GM23338 (cell line): Measurements from ENCODE around the gene APPL2. TPM values are rescaled to one million over a fixed set of nuclear protein-coding genes. Genes with fewer than 3 reads are reported as not detected.
A peak's percentile ranks its signal among the peaks of the same experiment; 100 is the strongest.

Source experiments
- ATAC-seq: fragments of 200-7000 bp; cut with Tn5 transposase; 3 replicates; pipeline ENCODE4 v1.9.1; 2020
- DNase-seq: peaks from one replicate; pipeline ENCODE4 v3.0.0-alpha.2; 2015; ENCODE audit warnings: low spot score
- H2AFZ ChIP-seq: fragments of 200-600 bp; sonication (generic); 2 replicates; pipeline ENCODE4 v1.8.0; 2016; ENCODE audit warnings: antibody characterized with exemption, mild to moderate bottlenecking, moderate library complexity
- H3F3A ChIP-seq: fragments of 200-600 bp; sonication (generic); replicated peaks from 2 replicates; pipeline ENCODE4 v1.8.0; 2017; ENCODE audit warnings: antibody characterized with exemption, mixed run types, low read depth
- H3K27ac ChIP-seq: fragments of 200-600 bp; sonication (generic); 2 replicates; pipeline ENCODE4 v1.6.1; 2016; ENCODE audit warnings: low read depth
- H3K27me3 ChIP-seq: fragments of 200-600 bp; sonication (generic); 2 replicates; pipeline ENCODE4 v1.8.0; 2016; ENCODE audit warnings: mild to moderate bottlenecking, mixed run types, moderate library complexity; ENCODE audit not compliant: insufficient read depth
- H3K36me3 ChIP-seq: fragments of 200-600 bp; sonication (generic); 2 replicates; pipeline ENCODE4 v1.8.0; 2016; ENCODE audit warnings: mild to moderate bottlenecking; ENCODE audit not compliant: insufficient read depth
- H3K4me1 ChIP-seq: fragments of 200-600 bp; sonication (generic); 2 replicates; pipeline ENCODE4 v1.8.0; 2016; ENCODE audit warnings: mild to moderate bottlenecking, moderate library complexity; ENCODE audit not compliant: insufficient read depth
- H3K4me2 ChIP-seq: fragments of 200-600 bp; sonication (generic); 2 replicates; pipeline ENCODE4 v1.7.1; 2017; ENCODE audit warnings: mixed run types
- H3K4me3 ChIP-seq: fragments of 200-600 bp; sonication (generic); 2 replicates; pipeline ENCODE4 v1.6.1; 2016; ENCODE audit warnings: mixed run types
- H3K79me2 ChIP-seq: fragments of 200-600 bp; sonication (generic); replicated peaks from 2 replicates; pipeline ENCODE4 v1.8.0; 2017; ENCODE audit warnings: mild to moderate bottlenecking; ENCODE audit not compliant: insufficient read depth
- H3K9me2 ChIP-seq: fragments of 200-600 bp; sonication (generic); 2 replicates; pipeline ENCODE4 v1.8.0; 2017; ENCODE audit not compliant: insufficient read depth
- H4K20me1 ChIP-seq: fragments of 200-600 bp; sonication (generic); replicated peaks from 2 replicates; pipeline ENCODE4 v1.8.0; 2017; ENCODE audit warnings: mild to moderate bottlenecking; ENCODE audit not compliant: insufficient read depth
- H3K27ac Mint-ChIP-seq: 2 replicates; pipeline ENCODE4 v1.8.0; 2020; ENCODE audit warnings: inconsistent platforms, mild to moderate bottlenecking, moderate library complexity, mixed read lengths
- H3K27me3 Mint-ChIP-seq: 3 replicates; pipeline ENCODE4 v1.8.0; 2022; ENCODE audit warnings: low read depth, mild to moderate bottlenecking, moderate library complexity, mixed read lengths, inconsistent platforms; ENCODE audit not compliant: insufficient read depth, poor library complexity
- H3K36me3 Mint-ChIP-seq: 3 replicates; pipeline ENCODE4 v1.8.0; 2021; ENCODE audit warnings: low read depth, mild to moderate bottlenecking, inconsistent platforms, moderate library complexity, mixed read lengths
- H3K4me1 Mint-ChIP-seq: 3 replicates; pipeline ENCODE4 v1.8.0; 2020; ENCODE audit warnings: mild to moderate bottlenecking, inconsistent platforms, mixed read lengths
- H3K4me3 Mint-ChIP-seq: 3 replicates; pipeline ENCODE4 v1.8.0; 2021; ENCODE audit warnings: moderate library complexity, mild to moderate bottlenecking, inconsistent platforms, mixed read lengths
- H3K9me3 Mint-ChIP-seq: 3 replicates; pipeline ENCODE4 v1.8.0; 2020; ENCODE audit warnings: moderate library complexity, mild to moderate bottlenecking, inconsistent platforms, mixed read lengths
- CREB1 ChIP-seq: fragments of 250-450 bp; sonication (Bioruptor Pico); IDR thresholded peaks from 2 replicates; pipeline ENCODE4 v1.5.0; 2020; ENCODE audit warnings: low read depth, mild to moderate bottlenecking, moderate library complexity
- EZH2 ChIP-seq: fragments of 200-600 bp; sonication (generic); IDR thresholded peaks from one replicate; pipeline ENCODE4 v1.8.0; 2017; ENCODE audit warnings: antibody characterized with exemption, mild to moderate bottlenecking, low read depth; ENCODE audit not compliant: unreplicated experiment
- EZH2phosphoT487 ChIP-seq: fragments of 200-600 bp; sonication (generic); IDR thresholded peaks from one replicate; pipeline ENCODE4 v1.8.1; 2018; ENCODE audit warnings: antibody characterized with exemption; ENCODE audit not compliant: unreplicated experiment
- JUNB ChIP-seq: IDR thresholded peaks from one replicate; pipeline ENCODE4 v1.6.1; 2016; ENCODE audit warnings: antibody characterized with exemption; ENCODE audit not compliant: unreplicated experiment
- NANOG ChIP-seq: IDR thresholded peaks from 2 replicates; pipeline ENCODE4 v1.6.1; 2016; ENCODE audit warnings: antibody characterized with exemption, borderline replicate concordance
- POLR2AphosphoS5 ChIP-seq: IDR thresholded peaks from 2 replicates; pipeline ENCODE4 v1.6.1; 2016; ENCODE audit warnings: antibody characterized with exemption, low read depth
- STAT1 ChIP-seq: IDR thresholded peaks from one replicate; pipeline ENCODE4 v1.6.1; 2016; ENCODE audit warnings: antibody characterized with exemption; ENCODE audit not compliant: unreplicated experiment
- ZNF114 ChIP-seq: fragments of 250-450 bp; sonication (Bioruptor Pico); IDR thresholded peaks from 2 replicates; pipeline ENCODE4 v1.5.0; 2020; ENCODE audit warnings: mild to moderate bottlenecking, moderate library complexity
- ZNF331 ChIP-seq: fragments of 250-450 bp; sonication (Bioruptor Pico); IDR thresholded peaks from 2 replicates; pipeline ENCODE4 v1.5.0; 2020; ENCODE audit warnings: low read depth, mild to moderate bottlenecking, moderate library complexity
- polyA plus RNA-seq: library from polyadenylated mRNA; unstranded; fragments of >200 nt; fragmentation: Nextera tagmentation; extraction: Ambion mirVana; gene quantifications from 2 replicates; pipeline ENCODE4 v1.2.1, GENCODE V29; 2016
- total RNA-seq: library from RNA; depleted of rRNA; stranded (reverse); fragments of >200 nt; shearing (Covaris generic); gene quantifications from 2 replicates; pipeline ENCODE4 v1.2.3, GENCODE V29; 2014
- TF ChIP-seq, protein P1 (sequence below): IDR thresholded peaks from one replicate; pipeline ENCODE4 v1.6.1; 2018; ENCODE audit warnings: antibody characterized with exemption; ENCODE audit not compliant: unreplicated experiment
- TF ChIP-seq, protein P2 (sequence below): IDR thresholded peaks from 2 replicates; pipeline ENCODE4 v1.6.1; 2016; ENCODE audit warnings: antibody characterized with exemption
- TF ChIP-seq, protein P3 (sequence below), 2 experiments: fragments of 200-600 bp in 1 of 2; sonication (generic) in 1 of 2; conservative IDR thresholded peaks; 2 replicates each; pipeline versions ENCODE4 v1.5.1 to v1.6.1; 2016 to 2017; ENCODE audit warnings: antibody characterized with exemption in 2 of 2, low read depth in 2 of 2, mild to moderate bottlenecking in 2 of 2, moderate library complexity in 1 of 2

The APPL2 gene
- total and polyA plus RNA-seq, 2 experiments from 2014 or later = 9.3 to 17.4 TPM

DNA sequence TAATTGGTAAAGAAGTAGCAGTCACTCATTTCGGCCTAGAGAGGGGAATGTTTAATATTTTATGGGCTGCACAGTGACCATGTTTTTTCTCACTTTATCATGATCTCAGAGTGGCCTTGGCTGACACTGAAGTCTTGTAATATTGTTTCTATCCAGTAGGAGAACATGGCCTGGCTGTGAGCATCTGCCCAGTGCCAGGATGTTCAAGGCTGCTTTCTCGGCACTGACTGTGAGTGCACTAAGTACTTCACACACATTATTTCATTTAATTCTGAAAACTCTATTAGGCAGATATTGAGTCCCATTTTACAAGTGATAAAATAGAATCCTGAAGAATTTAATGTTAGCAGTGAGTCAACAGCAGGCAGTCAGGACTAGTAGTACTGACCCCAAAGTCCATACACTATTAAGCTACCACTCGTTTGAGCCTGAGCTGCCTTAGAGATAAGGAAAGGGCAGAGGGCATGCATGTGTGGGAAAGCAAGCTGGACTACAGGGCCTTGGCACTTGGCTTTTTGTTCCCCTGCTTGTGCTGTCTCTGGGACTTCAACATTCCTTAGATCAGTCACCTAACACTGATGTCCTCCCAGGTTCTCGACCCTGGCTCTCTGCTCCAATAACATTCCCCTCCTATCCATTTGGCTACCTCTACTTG is 42.2 kb upstream of the APPL2 start (continued):
- TF ChIP-seq, protein P1, sequence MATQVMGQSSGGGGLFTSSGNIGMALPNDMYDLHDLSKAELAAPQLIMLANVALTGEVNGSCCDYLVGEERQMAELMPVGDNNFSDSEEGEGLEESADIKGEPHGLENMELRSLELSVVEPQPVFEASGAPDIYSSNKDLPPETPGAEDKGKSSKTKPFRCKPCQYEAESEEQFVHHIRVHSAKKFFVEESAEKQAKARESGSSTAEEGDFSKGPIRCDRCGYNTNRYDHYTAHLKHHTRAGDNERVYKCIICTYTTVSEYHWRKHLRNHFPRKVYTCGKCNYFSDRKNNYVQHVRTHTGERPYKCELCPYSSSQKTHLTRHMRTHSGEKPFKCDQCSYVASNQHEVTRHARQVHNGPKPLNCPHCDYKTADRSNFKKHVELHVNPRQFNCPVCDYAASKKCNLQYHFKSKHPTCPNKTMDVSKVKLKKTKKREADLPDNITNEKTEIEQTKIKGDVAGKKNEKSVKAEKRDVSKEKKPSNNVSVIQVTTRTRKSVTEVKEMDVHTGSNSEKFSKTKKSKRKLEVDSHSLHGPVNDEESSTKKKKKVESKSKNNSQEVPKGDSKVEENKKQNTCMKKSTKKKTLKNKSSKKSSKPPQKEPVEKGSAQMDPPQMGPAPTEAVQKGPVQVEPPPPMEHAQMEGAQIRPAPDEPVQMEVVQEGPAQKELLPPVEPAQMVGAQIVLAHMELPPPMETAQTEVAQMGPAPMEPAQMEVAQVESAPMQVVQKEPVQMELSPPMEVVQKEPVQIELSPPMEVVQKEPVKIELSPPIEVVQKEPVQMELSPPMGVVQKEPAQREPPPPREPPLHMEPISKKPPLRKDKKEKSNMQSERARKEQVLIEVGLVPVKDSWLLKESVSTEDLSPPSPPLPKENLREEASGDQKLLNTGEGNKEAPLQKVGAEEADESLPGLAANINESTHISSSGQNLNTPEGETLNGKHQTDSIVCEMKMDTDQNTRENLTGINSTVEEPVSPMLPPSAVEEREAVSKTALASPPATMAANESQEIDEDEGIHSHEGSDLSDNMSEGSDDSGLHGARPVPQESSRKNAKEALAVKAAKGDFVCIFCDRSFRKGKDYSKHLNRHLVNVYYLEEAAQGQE = no peak
- no peak for TF ChIP-seq POLR2AphosphoS5

DNA sequence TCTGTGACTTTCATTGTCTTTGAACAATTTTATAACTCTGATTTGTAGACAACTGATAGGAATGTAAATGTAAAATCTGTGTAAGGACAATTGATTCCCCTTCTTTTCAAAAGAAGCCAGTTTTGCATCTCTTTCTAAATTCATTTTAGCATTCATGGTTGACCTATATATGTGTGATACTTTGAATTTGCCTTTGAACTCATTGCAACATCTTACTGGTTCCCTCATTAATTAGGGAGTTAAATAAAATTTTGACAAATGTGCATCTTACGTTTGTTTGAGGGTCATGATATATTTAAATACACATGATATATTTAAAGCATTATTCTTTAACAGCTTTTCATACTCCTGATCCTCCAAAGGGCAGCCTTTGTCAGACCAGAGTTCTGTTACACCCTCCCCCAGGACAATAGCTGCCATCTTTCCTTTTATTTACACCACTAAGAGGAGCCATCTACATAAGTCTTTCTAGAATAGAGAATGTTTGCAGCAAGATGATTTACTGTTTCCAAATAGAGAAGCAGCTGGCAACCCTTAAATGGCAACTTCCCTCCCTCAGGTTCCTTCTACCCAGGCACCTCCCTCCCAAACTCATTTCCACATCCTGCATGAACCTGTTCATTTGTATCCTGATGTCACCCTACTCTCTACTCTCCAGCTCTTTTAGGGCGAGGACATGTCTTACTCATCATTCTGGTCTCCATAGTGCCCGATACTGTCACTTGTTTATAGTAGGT is 40.2 kb upstream of the APPL2 start:
- Histone ChIP-seq H3K36me3 (no peaks in the 10 kb centered on the region), H4K20me1 (no peaks in the 10 kb centered on the region), H3K79me2 (no peaks in the 10 kb centered on the region), H3K9me2 (no peaks in the 10 kb centered on the region), H3K27ac (no peak overlapping the region), H2AFZ (no peak overlapping the region), H3K27me3 (no peaks in the 10 kb centered on the region), H3F3A (no peaks in the 10 kb centered on the region), H3K4me2 (no peak overlapping the region), H3K4me3 (no peak overlapping the region), H3K4me1 (0 out of 2 replicates have a peak, but pooled peaks cover 3% of the 10 kb centered on the region)
- TF ChIP-seq, protein P1 = no peak
- TF ChIP-seq, protein P2, sequence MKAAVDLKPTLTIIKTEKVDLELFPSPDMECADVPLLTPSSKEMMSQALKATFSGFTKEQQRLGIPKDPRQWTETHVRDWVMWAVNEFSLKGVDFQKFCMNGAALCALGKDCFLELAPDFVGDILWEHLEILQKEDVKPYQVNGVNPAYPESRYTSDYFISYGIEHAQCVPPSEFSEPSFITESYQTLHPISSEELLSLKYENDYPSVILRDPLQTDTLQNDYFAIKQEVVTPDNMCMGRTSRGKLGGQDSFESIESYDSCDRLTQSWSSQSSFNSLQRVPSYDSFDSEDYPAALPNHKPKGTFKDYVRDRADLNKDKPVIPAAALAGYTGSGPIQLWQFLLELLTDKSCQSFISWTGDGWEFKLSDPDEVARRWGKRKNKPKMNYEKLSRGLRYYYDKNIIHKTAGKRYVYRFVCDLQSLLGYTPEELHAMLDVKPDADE = no peak
- TF ChIP-seq JUNB = no peak
- no peak for TF ChIP-seq ZNF331 (CRISPR knock-in tag)
- TF ChIP-seq NANOG = no peak
- TF ChIP-seq EZH2phosphoT487 = no peak
- TF ChIP-seq POLR2AphosphoS5 = no peak
- no peak for TF ChIP-seq EZH2
- TF ChIP-seq STAT1 = no peak
- TF ChIP-seq, protein P3, sequence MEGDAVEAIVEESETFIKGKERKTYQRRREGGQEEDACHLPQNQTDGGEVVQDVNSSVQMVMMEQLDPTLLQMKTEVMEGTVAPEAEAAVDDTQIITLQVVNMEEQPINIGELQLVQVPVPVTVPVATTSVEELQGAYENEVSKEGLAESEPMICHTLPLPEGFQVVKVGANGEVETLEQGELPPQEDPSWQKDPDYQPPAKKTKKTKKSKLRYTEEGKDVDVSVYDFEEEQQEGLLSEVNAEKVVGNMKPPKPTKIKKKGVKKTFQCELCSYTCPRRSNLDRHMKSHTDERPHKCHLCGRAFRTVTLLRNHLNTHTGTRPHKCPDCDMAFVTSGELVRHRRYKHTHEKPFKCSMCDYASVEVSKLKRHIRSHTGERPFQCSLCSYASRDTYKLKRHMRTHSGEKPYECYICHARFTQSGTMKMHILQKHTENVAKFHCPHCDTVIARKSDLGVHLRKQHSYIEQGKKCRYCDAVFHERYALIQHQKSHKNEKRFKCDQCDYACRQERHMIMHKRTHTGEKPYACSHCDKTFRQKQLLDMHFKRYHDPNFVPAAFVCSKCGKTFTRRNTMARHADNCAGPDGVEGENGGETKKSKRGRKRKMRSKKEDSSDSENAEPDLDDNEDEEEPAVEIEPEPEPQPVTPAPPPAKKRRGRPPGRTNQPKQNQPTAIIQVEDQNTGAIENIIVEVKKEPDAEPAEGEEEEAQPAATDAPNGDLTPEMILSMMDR (conservative IDR thresholded peaks at IDR 0.05; ENCODE audit: low read depth in 2 of 2) = no peak
- no peak for TF ChIP-seq ZNF114 (CRISPR knock-in tag)
- TF ChIP-seq CREB1 (CRISPR knock-in tag) = no peak
- no peaks in the 10 kb centered on the region; the same call in 2 of the 3 replicates for H3K9me3 Mint-ChIP-seq
- ATAC-seq (no peak), DNase-seq (peak; percentile 23)
- no peaks in the 10 kb centered on the region for H3K27me3 Mint-ChIP-seq
- peaks cover 6% of the 10 kb centered on the region for H3K4me1 Mint-ChIP-seq
- no peaks in the 10 kb centered on the region for H3K36me3 Mint-ChIP-seq
- H3K27ac Mint-ChIP-seq = no peak overlapping the region; the same call in 1 of the 2 replicates
- no peak overlapping the region for H3K4me3 Mint-ChIP-seq
